Thyroid gland (tissue), 4 donors: ENCODE results near the gene WDR54. TPM values are rescaled to one million over a fixed set of nuclear protein-coding genes. Genes with fewer than 3 reads are reported as not detected.
"Not testable (repeated sequence)": the region's sequence is repeated elsewhere in the genome, so short reads cannot be mapped to it uniquely, and the experiment has no call there.

Experiments
- DNase-seq, 2 donors: peaks; one replicate each; pipeline ENCODE4 v3.0.0-alpha.2; 2019
- H3K27ac ChIP-seq, 3 donors: fragments of 200-600 bp; sonication (generic); 1 replicate in 2 of 3; 2 replicates in 1 of 3; pipeline ENCODE4 v1.5.1; 2016 to 2019; ENCODE audit warnings: mild to moderate bottlenecking in 1 of 3, moderate library complexity in 1 of 3
- H3K27me3 ChIP-seq: fragments of 200-600 bp; sonication (generic); one replicate; pipeline ENCODE4 v1.5.1; 2019
- H3K36me3 ChIP-seq, 2 donors: fragments of 200-600 bp; sonication (generic); one replicate each; pipeline ENCODE4 v1.5.1; 2016 to 2019
- H3K4me1 ChIP-seq, 2 donors: fragments of 200-600 bp; sonication (generic); one replicate each; pipeline ENCODE4 v1.5.1; 2017 to 2019
- H3K4me3 ChIP-seq, 3 donors: fragments of 200-600 bp; sonication (generic); replicated peaks in 1 of 3; 1 replicate in 2 of 3; 2 replicates in 1 of 3; pipeline ENCODE4 v1.5.1; 2016; ENCODE audit warnings: mild to moderate bottlenecking in 1 of 3
- H3K9me3 ChIP-seq: fragments of 200-600 bp; sonication (generic); one replicate; pipeline ENCODE4 v1.5.1; 2017
- POLR2A ChIP-seq, 2 donors: fragments of 450-650 bp; IDR thresholded peaks; one replicate each; pipeline ENCODE4 v1.6.1; 2017; ENCODE audit warnings: antibody characterized with exemption in 2 of 2, mild to moderate bottlenecking in 2 of 2, moderate library complexity in 1 of 2
- WGBS, 2 donors: methylation state at CpG; one replicate each; pipeline ENCODE4 v1.1.5; 2017; 5-methylcytosine and 5-hydroxymethylcytosine counted together
- intact Hi-C: fragments of 100-400 bp; cut with DNase I; formaldehyde crosslinking; loops from one replicate; pipeline ENCODE4 v1.15.1; 2023
- total RNA-seq, 4 donors: library from RNA; depleted of rRNA; stranded (reverse); fragments of >200 nt; gene quantifications; one replicate each; pipeline ENCODE4 v1.2.3, GENCODE V29; 2016
- TF ChIP-seq, protein P1 (sequence below), 6 experiments: fragments of 200-600 bp in 3 of 6; fragments of 450-650 bp in 3 of 6; sonication (generic) in 3 of 6; IDR thresholded peaks; one replicate each; pipeline ENCODE4 v1.5.1; 2016 to 2019; ENCODE audit warnings: antibody characterized with exemption in 6 of 6, mild to moderate bottlenecking in 2 of 6, inconsistent platforms in 1 of 6, moderate library complexity in 1 of 6

Gene WDR54
- total RNA-seq, 4 donors from 2014 or later, result 6.5 to 19.3 (median 13.6) TPM

DNA sequence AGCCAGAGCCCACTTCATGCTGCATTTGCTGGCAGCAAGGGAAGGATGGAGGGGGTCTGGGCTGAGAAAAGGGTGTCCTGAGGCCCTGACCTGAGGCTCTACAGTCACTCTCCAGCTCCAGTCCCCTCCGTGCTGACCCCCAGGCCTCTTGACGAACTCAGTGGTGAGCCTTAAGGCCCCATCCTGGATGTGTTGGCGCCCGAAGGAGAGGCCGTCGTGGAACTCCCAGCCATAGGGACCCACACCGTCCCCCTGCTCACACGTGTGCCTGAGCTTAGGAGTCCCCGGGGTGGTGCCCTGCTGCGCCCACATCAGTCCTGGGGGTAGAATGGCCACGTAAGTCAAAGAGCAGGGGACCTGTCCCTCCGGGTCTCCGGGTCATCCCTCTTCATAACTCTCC lies 42.9 kb downstream of the WDR54 start:
- no peaks in the 10 kb centered on the region for H3K27me3 ChIP-seq
- 4 to 8% methylated on average over 2 to 13 of the region's 13 CpGs for WGBS, 2 donors
- intact Hi-C loops, result no loop called here

DNA sequence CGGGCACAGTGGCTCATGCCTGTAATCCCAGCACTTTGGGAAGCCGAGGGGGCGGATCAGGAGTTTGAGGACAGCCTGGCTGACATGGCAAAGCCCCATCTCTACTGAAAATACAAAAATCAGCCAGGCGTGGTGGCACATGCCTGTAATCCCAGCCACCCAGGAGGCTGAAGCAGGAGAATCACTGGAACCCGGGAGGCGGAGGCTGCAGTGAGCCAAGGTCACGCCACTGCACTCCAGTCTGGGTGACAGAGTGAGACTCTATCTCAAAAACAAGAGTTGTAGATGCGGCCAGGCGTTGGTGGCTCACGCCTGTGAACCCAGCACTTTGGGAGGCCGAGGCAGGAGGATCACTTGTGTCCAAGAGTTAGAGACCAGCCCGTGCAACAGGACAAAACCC lies 49.2 kb downstream of the WDR54 start:
- peaks cover 14 to 16% of the 10 kb centered on the region in 2 donors for H3K36me3 ChIP-seq
- peaks cover 7 to 16% of the 10 kb centered on the region in 2 donors for H3K4me1 ChIP-seq
- H3K9me3 ChIP-seq, H3K4me3 ChIP-seq, DNase-seq, H3K27me3 ChIP-seq, intact Hi-C loops, H3K27ac ChIP-seq: not testable (repeated sequence)
- WGBS, 2 donors, result 91 to 99% methylated on average over 12 of the region's 12 CpGs

More for the DNA sequence above, 42.9 kb downstream of the WDR54 start:
- TF ChIP-seq, protein P1, sequence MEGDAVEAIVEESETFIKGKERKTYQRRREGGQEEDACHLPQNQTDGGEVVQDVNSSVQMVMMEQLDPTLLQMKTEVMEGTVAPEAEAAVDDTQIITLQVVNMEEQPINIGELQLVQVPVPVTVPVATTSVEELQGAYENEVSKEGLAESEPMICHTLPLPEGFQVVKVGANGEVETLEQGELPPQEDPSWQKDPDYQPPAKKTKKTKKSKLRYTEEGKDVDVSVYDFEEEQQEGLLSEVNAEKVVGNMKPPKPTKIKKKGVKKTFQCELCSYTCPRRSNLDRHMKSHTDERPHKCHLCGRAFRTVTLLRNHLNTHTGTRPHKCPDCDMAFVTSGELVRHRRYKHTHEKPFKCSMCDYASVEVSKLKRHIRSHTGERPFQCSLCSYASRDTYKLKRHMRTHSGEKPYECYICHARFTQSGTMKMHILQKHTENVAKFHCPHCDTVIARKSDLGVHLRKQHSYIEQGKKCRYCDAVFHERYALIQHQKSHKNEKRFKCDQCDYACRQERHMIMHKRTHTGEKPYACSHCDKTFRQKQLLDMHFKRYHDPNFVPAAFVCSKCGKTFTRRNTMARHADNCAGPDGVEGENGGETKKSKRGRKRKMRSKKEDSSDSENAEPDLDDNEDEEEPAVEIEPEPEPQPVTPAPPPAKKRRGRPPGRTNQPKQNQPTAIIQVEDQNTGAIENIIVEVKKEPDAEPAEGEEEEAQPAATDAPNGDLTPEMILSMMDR (IDR thresholded peaks at IDR 0.05), result no peak
- TF ChIP-seq POLR2A (IDR thresholded peaks at IDR 0.05), result no peak
- Histone ChIP-seq H3K4me3 (peak overlapping the region; percentile 22 to 94 (median 91)), H3K4me1 (peaks cover 12 to 13% of the 10 kb centered on the region in 2 donors), H3K9me3 (no peaks in the 10 kb centered on the region), H3K36me3 (peaks cover 7 to 12% of the 10 kb centered on the region in 2 donors), H3K27ac (peak overlapping the region in 2 of 3 donors; percentile 16 to 67)
- DNase-seq, result peak in 1 of 2 donors; percentile 8

DNA sequence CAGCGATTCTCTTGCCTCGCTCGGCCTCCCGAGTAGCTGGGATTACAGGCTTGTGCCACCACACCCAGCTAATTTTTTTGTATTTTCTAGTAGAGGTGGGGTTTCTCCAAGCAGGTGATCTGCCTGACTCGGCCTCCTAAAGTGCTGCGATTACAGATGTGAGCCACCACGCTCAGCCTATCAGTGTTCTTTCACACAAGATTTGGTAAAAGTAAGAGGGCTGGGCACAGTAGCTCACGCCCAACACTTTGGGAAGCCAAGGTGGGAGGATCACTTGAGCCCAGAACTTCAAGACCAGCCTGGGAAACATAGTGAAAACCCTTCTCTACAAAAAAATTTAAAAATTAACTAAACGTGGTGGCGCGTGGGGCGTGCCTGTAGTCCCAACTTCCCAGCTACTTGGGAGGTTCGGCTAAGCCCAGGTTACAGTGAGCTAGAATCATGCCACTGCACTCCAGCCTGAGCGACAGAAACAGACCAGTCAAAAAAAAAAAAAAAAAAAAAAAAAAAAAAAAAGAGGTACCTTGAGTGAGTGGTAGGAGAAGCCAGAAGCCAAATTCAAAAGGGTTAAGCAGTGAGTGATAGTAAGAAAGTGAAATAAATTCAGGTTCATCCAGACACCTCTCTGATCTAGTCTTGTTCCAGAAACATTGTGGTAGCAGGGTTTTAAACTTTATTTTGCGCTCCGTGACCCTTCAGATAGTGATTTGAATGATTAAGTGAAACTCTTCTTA lies 50.0 kb downstream of the WDR54 start:
- Histone ChIP-seq H3K36me3 (peaks cover 14 to 16% of the 10 kb centered on the region in 2 donors), H3K4me3 (peak overlapping the region; percentile 4 to 78 (median 35)), H3K9me3 (no peaks in the 10 kb centered on the region), H3K27ac (peak overlapping the region; percentile 82 to 86 (median 83)), H3K27me3 (no peaks in the 10 kb centered on the region), H3K4me1 (peaks cover 5 to 16% of the 10 kb centered on the region in 2 donors)
- TF ChIP-seq POLR2A (IDR thresholded peaks at IDR 0.05), result no peak
- TF ChIP-seq, protein P1 (IDR thresholded peaks at IDR 0.05), result no peak
- peak in 1 of 2 donors; percentile 6 for DNase-seq
- WGBS, 2 donors, result 62 to 66% methylated on average over 16 of the region's 16 CpGs
- intact Hi-C loops, result no loop called here

DNA sequence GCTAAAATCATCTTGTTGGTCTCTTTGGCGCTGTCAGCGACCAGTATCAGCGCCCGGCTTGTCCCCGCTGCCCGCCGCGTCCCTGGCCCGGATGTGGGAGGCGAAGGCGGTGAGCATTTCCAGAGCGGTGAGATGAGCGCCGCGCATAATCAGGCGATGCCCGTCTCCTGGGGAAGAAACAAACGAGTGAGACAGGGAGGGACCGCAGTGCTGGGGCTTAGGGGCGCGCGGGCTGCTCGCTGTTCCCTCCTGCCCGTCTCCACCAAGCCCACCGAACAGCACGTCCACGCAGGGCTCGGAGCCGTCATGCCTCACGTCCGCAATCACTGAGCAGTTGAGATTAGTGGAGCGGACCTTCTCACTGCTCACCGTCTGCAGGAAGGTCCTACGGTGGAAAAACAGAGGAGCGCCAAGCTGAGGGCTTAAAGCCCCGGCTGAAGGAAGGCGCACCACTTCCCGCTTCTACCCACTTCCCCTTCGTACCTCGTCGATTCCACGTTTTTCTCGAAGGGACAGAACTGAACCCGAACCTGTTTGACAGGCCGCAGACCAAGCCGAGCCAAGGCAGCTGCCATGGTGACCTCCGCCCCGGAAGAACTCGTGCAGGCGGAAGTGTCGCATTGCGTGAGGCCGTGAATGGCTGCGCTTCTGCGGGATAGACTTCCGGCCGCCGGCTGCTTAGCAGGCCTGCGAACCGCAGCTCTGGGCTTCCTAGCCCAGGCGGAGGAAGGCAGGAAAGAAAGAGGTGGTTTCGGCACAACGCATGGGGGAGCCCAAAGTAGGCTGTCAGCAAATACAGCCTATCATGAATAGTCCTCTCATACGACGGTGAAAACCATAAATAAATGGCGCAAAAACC lies 50.8 kb downstream of the WDR54 start, which contains the start of gene MRPL53:
TSS of gene MRPL53 (minus strand) at position 595 of the 859 bp plus-strand sequence. CDS start at position 575, 20 bp downstream.
- intact Hi-C loops, result no loop called here
- Histone ChIP-seq H3K4me3 (peak within 1 kb of the TSS; percentile 4 to 78 (median 35)), H3K27ac (peak within 1 kb of the TSS; percentile 82 to 86 (median 83)), H3K27me3 (no peaks in the 10 kb centered on the region), H3K36me3 (peaks cover 14 to 16% of the 10 kb centered on the region in 2 donors), H3K4me1 (peaks cover 5 to 16% of the 10 kb centered on the region in 2 donors), H3K9me3 (no peaks in the 10 kb centered on the region)
- TF ChIP-seq, protein P1 (IDR thresholded peaks at IDR 0.05), result no peak
- TF ChIP-seq POLR2A (IDR thresholded peaks at IDR 0.05), result peak in 1 of 2 donors; percentile 80
- WGBS, 2 donors, result 1 to 2% methylated on average over 41 of the region's 66 CpGs
- DNase-seq, result peak; percentile 93 to 95

DNA sequence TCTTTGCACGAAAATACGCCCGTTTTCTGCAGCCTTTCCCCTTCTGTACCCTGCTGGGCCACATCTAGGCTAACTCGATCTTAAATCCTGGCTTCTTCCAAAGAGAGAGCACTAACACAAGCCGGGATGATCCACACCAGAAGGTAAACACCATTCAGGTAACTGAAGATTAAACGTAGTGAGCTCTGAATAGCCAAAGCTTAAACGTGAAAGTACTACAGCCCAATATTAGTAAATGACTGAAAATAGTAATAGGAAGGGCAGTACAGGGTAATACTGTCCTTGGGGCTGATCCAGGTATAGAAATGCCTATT lies 51.4 kb downstream of the WDR54 start:
- Histone ChIP-seq H3K9me3 (no peaks in the 10 kb centered on the region), H3K4me1 (peaks cover 5 to 16% of the 10 kb centered on the region in 2 donors), H3K4me3 (peak overlapping the region; percentile 4 to 78 (median 35)), H3K36me3 (peaks cover 14 to 16% of the 10 kb centered on the region in 2 donors), H3K27me3 (no peaks in the 10 kb centered on the region), H3K27ac (peak overlapping the region; percentile 82 to 86 (median 83))
- 4 to 14% methylated on average over 7 of the region's 7 CpGs for WGBS, 2 donors
- no peak for DNase-seq
- intact Hi-C loops, result no loop called here
- TF ChIP-seq POLR2A (IDR thresholded peaks at IDR 0.05), result no peak
